SK-N-SH (cell line): ENCODE data around the gene CCDC6.

ENCODE experiments used
- CTCF ChIP-seq: fragments of 200-600 bp; sonication (generic); IDR thresholded peaks from 2 replicates; pipeline ENCODE4 v1.6.1; 2017; ENCODE audit warnings: antibody characterized with exemption, mild to moderate bottlenecking, moderate library complexity
- EP300 ChIP-seq, 2 experiments: IDR thresholded peaks; 2 replicates each; pipeline versions ENCODE4 v1.4.0 to v1.6.1; 2012; ENCODE audit warnings: borderline replicate concordance in 1 of 2, low read depth in 1 of 2, low read length in 1 of 2
- FOXM1 ChIP-seq: IDR thresholded peaks from 2 replicates; pipeline ENCODE4 v1.4.0; 2012; ENCODE audit warnings: low read depth, mild to moderate bottlenecking
- SMC3 ChIP-seq: IDR thresholded peaks from 2 replicates; pipeline ENCODE4 v1.6.1; 2012; ENCODE audit warnings: low read depth, low read length, improper control_type of control experiment
- YY1 ChIP-seq: IDR thresholded peaks from 2 replicates; pipeline ENCODE4 v1.4.0; 2012; ENCODE audit warnings: low read depth, mild to moderate bottlenecking

DNA sequence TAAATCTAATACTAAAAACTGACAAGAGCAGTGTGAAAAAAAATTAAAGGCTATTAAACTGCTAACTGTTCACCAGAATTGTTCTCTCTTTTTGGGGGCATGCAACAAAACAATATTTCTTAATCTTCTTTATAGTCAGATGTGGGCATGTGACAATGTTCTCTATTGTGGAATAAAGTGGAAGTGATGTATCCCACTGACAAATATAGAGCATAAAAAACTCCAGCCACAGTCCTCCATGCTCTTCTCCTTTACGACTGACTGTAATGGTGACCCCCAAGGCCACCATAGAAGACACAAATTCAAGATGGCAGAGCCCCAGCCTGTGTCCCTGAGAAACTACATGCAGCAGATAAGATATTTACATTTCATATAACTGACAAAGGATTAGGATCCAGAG lies 11.6 kb upstream of the CCDC6 start:
- TF ChIP-seq CTCF (no peak), EP300 (IDR thresholded peaks at IDR 0.05; ENCODE audit: borderline replicate concordance in 1 of 2, low read depth in 1 of 2, low read length in 1 of 2) (no peak), SMC3 (no peak), YY1 (no peak), FOXM1 (no peak)
